HG03354 (cell line): ENCODE measurements around the gene NEGR1.

Experiments
- ATAC-seq: cut with Tn5 transposase; IDR thresholded peaks from one replicate; pipeline ENCODE4 v1.9.1; 2021; ENCODE audit warnings: mild to moderate bottlenecking; ENCODE audit not compliant: unreplicated experiment, poor library complexity, severe bottlenecking

The NEGR1 gene

GRCh38 chr1:71561206-71561605 is 721.1 kb downstream of the NEGR1 start:
- no peak for ATAC-seq

- ATAC-seq = no peak
Measured at GRCh38 chr1:71559880-71560279, 722.5 kb downstream of the NEGR1 start.

GRCh38 chr1:71557138-71557537 is 725.2 kb downstream of the NEGR1 start:
- ATAC-seq = no peak

- ATAC-seq = no peak
Measured at GRCh38 chr1:71548398-71548890, 733.9 kb downstream of the NEGR1 start.

GRCh38 chr1:71542155-71542554 is 740.2 kb downstream of the NEGR1 start:
- no peak for ATAC-seq

- ATAC-seq = no peak
Measured at GRCh38 chr1:71533950-71534349, 748.4 kb downstream of the NEGR1 start.

- no peak for ATAC-seq
Measured at GRCh38 chr1:71532343-71532742, 750.0 kb downstream of the NEGR1 start.

- ATAC-seq = no peak
Measured at GRCh38 chr1:71526824-71527223, 755.5 kb downstream of the NEGR1 start.

GRCh38 chr1:71522721-71523120 is 759.6 kb downstream of the NEGR1 start:
- no peak for ATAC-seq

GRCh38 chr1:71521655-71522264 is 760.6 kb downstream of the NEGR1 start:
- ATAC-seq = no peak

- ATAC-seq = no peak
Measured at GRCh38 chr1:71511505-71511904, 770.8 kb downstream of the NEGR1 start.

- no peak for ATAC-seq
Measured at GRCh38 chr1:71510725-71511124, 771.6 kb downstream of the NEGR1 start.

GRCh38 chr1:71509051-71509595 is 773.2 kb downstream of the NEGR1 start:
- no peak for ATAC-seq

- ATAC-seq = no peak
Measured at GRCh38 chr1:71502006-71502405, 780.3 kb downstream of the NEGR1 start.

GRCh38 chr1:71498542-71498941 is 783.8 kb downstream of the NEGR1 start:
- no peak for ATAC-seq

GRCh38 chr1:71494163-71494562 is 788.2 kb downstream of the NEGR1 start:
- no peak for ATAC-seq

- ATAC-seq = no peak
Measured at GRCh38 chr1:71492298-71493041, 789.9 kb downstream of the NEGR1 start.

- ATAC-seq = no peak
Measured at GRCh38 chr1:71490432-71490831, 791.9 kb downstream of the NEGR1 start.

- no peak for ATAC-seq
Measured at GRCh38 chr1:71488555-71489252, 793.6 kb downstream of the NEGR1 start.

GRCh38 chr1:71473331-71473730 is 809.0 kb downstream of the NEGR1 start:
- no peak for ATAC-seq
